Activated T-cell treated with anti-CD3 and anti-CD28 coated beads, Interleukin-2, amount 50 U/mL, for 24 hours (primary cell): Measurements from ENCODE around the gene RFX8.

Experiments
- DNase-seq: peaks from one replicate; pipeline ENCODE4 v3.0.0-alpha.2; 2020
- H3K27ac Mint-ChIP-seq: 2 replicates; pipeline ENCODE4 v1.8.0; 2020; ENCODE audit warnings: mild to moderate bottlenecking, mixed read lengths
- H3K27me3 Mint-ChIP-seq: 2 replicates; pipeline ENCODE4 v1.8.0; 2020; ENCODE audit warnings: mixed read lengths
- H3K36me3 Mint-ChIP-seq: 2 replicates; pipeline ENCODE4 v1.8.0; 2020; ENCODE audit warnings: low read depth, mixed read lengths
- H3K4me1 Mint-ChIP-seq: 2 replicates; pipeline ENCODE4 v1.8.0; 2020; ENCODE audit warnings: low read depth, mixed read lengths
- H3K4me3 Mint-ChIP-seq: 2 replicates; pipeline ENCODE4 v1.8.0; 2020; ENCODE audit warnings: mild to moderate bottlenecking, moderate library complexity, mixed read lengths
- H3K9me3 Mint-ChIP-seq: 2 replicates; pipeline ENCODE4 v1.8.0; 2020; ENCODE audit warnings: mixed read lengths

The RFX8 gene

DNA sequence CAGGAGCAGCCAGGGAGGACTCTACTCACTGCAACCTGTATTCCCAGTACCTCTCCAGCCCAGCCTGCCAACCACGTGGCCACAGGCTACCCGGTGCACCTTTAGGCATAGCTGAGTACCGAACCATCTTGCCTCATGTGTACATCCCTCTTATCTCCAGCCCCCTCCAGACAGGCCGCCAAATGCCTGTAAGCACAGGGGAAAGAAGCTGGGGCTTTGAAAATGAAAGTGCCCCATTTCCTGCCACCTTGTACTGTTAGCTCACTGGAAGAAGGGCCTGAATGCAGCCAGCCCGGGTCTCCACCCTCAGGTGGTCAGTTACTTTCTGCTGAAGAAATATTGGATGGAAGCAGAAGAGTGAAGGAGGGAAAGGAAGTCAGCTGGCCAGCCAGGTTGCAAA lies 27.2 kb upstream of the RFX8 start:
- H3K27ac Mint-ChIP-seq = no peak overlapping the region
- no peak overlapping the region for H3K4me3 Mint-ChIP-seq
- no peak for DNase-seq
- peaks cover 17% of the 10 kb centered on the region for H3K4me1 Mint-ChIP-seq
- H3K36me3 Mint-ChIP-seq = no peaks in the 10 kb centered on the region
- no peaks in the 10 kb centered on the region for H3K9me3 Mint-ChIP-seq
- no peaks in the 10 kb centered on the region for H3K27me3 Mint-ChIP-seq

DNA sequence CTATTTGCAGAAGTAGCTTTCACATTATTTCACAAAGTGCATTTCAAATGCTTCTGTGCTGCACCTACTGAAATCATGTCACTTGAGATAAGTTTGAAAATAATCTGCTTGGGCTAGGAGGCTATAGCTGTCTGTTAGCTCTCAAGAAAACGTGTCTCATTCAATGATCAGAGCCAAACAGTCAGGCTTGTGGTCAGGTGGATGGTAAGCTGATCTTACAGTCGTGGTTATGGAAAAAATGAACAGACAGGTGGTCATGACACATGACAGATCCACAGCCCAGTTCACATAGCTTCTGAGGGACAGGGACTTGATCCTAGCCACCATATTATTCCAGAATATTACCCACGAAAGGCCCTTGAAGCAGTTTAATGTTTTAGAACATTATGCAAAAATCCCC lies 26.5 kb upstream of the RFX8 start:
- H3K27ac Mint-ChIP-seq = peak overlapping the region; percentile 4
- no peaks in the 10 kb centered on the region for H3K27me3 Mint-ChIP-seq
- peaks cover 17% of the 10 kb centered on the region for H3K4me1 Mint-ChIP-seq
- H3K36me3 Mint-ChIP-seq = no peaks in the 10 kb centered on the region
- DNase-seq = no peak
- no peak overlapping the region for H3K4me3 Mint-ChIP-seq
- no peaks in the 10 kb centered on the region for H3K9me3 Mint-ChIP-seq

DNA sequence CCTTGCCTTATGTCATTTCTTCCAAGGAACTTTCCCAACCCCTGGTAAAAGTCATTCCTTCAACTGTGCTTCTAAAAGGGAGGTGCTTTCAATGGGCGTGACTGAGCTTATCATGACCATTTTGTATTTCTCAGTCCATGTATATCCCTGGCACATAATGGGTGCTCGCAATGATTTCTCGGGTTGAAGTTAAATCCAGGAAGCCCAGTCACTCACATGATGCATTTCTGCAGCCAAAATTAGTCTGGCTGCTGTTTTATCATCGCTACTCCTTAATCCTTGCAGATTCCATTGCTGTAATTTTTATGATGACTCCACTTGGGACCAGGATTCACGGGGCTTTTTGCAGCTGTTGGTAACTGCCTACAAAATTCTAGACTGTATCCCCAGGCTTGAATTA lies 25.9 kb upstream of the RFX8 start:
- peaks cover 17% of the 10 kb centered on the region for H3K4me1 Mint-ChIP-seq
- H3K27ac Mint-ChIP-seq = no peak overlapping the region
- no peaks in the 10 kb centered on the region for H3K36me3 Mint-ChIP-seq
- no peak for DNase-seq
- H3K4me3 Mint-ChIP-seq = no peak overlapping the region
- H3K27me3 Mint-ChIP-seq = no peaks in the 10 kb centered on the region
- no peaks in the 10 kb centered on the region for H3K9me3 Mint-ChIP-seq

DNA sequence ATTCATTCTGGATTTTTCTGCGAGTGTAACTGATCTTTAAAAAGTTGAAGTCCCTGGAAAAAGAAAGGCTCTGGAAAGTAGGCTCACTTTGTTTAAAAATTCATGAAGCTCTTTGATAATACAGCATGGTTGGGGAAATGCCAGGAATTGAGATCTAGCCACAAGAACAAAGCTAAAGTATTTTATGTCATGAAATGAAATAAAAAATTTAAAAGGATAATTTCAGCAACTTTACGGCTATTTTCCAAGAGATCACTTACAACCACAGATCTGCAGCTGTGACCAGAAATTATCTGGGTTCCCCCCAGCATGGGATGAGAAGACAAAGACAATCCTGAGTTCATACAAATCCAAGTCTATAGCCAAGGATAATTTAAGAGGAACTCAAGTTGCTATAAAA lies 25.3 kb upstream of the RFX8 start:
- no peaks in the 10 kb centered on the region for H3K36me3 Mint-ChIP-seq
- H3K4me1 Mint-ChIP-seq = peaks cover 17% of the 10 kb centered on the region
- no peak for DNase-seq
- H3K27ac Mint-ChIP-seq = no peak overlapping the region
- H3K4me3 Mint-ChIP-seq = no peak overlapping the region
- no peaks in the 10 kb centered on the region for H3K9me3 Mint-ChIP-seq
- H3K27me3 Mint-ChIP-seq = no peaks in the 10 kb centered on the region

DNA sequence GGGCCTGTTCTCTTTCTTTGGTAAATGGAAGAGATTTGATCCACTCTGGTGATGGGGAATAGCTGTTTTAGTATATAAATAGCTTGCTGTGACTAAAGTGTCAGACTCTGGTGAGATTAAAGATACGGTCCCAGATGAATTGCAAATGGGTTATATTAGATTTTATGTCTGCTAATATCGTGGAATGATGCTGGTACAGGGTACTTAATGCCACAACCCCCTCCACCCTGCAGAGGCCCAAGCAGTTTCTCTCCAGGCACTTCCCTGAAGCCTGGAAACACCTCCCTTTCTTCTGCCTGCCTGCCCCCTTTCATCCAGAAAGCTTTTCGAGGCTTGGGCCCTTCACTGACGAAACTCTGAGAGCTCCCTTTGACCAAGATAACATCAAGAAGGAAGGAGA lies 21.4 kb upstream of the RFX8 start:
- no peak overlapping the region for H3K4me3 Mint-ChIP-seq
- no peak overlapping the region for H3K27ac Mint-ChIP-seq
- H3K9me3 Mint-ChIP-seq = no peaks in the 10 kb centered on the region
- H3K27me3 Mint-ChIP-seq = no peaks in the 10 kb centered on the region
- H3K4me1 Mint-ChIP-seq = peaks cover 4% of the 10 kb centered on the region
- no peaks in the 10 kb centered on the region for H3K36me3 Mint-ChIP-seq
- DNase-seq = no peak

DNA sequence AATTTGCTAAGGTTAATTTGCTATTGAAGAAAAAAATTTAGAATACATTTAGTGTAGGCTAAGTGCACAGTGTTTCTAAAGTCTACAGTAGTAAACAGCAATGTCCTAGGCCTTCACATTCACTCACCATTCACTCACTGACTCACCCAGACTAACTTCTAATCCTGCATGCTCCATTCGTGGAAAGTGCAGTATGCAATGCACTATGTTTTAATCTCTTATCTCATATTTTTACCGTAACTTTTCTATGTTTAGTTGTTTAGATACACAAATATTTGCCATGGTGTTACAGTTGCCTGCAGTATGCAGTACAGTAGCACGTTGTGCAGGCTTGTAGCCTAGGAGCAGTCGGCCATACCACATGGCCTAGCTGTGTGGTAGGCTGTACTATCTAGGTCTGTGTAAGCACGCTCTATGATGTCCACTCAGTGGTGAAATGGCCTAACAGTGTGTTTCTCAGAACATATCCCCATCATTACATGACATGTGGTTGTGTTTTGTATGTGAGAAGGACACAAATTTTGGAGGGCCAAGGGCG lies 18.1 kb upstream of the RFX8 start:
- Mint-ChIP-seq H3K4me1 (no peaks in the 10 kb centered on the region), H3K27ac (no peak overlapping the region), H3K27me3 (no peaks in the 10 kb centered on the region), H3K4me3 (no peak overlapping the region), H3K36me3 (no peaks in the 10 kb centered on the region), H3K9me3 (no peaks in the 10 kb centered on the region)
- no peak for DNase-seq

DNA sequence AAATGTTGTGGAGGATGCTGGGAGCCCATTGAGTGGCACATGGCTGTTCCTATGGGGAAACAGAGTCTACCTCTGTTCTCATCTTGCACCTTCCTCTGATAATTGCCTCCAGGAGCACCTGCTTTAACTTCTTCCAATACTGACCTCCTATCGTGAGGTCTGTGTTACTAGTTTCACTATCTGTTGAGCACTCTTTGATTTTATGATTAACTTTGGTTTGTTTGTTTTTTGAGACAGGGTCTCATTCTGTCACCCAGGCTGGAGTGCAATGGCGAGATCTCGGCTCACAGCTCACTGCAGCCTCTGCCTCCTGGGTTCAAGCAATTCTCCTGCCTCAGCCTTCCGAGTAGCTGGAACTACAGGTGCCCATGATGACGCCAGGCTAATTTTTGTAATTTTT lies 12.1 kb upstream of the RFX8 start:
- no peaks in the 10 kb centered on the region for H3K36me3 Mint-ChIP-seq
- no peak overlapping the region for H3K4me3 Mint-ChIP-seq
- peak overlapping the region; percentile 5 for H3K27ac Mint-ChIP-seq

DNA sequence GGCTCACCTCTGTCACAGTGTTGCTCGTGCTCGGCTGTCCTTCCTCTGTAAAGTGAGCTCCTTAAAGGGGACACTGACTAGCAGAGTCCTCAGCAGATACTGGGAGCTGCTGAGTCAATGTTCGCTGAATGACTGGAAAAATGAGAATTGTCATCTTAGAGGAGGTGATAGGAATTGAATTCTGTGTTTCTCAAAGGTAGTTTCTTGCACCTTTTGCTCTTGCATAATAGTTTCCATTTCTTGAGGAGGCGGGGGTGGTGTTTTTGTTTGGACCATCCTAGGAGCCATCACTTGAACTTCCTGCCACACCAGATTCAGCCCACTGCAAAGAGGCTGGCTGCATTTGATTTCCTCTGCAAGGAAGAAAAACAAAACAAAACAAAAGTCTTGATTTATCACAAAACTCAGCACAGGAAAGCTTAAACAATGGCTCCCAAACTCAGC lies 11.4 kb upstream of the RFX8 start:
- H3K4me1 Mint-ChIP-seq = peaks cover 16% of the 10 kb centered on the region
- no peak for DNase-seq
- peak overlapping the region; percentile 42 for H3K27ac Mint-ChIP-seq
- H3K36me3 Mint-ChIP-seq = no peaks in the 10 kb centered on the region
- H3K27me3 Mint-ChIP-seq = no peaks in the 10 kb centered on the region
- H3K4me3 Mint-ChIP-seq = no peak overlapping the region
- H3K9me3 Mint-ChIP-seq = no peaks in the 10 kb centered on the region

More for the DNA sequence above, 12.1 kb upstream of the RFX8 start:
- Mint-ChIP-seq H3K27me3 (no peaks in the 10 kb centered on the region), H3K9me3 (no peaks in the 10 kb centered on the region), H3K4me1 (peaks cover 16% of the 10 kb centered on the region)
- DNase-seq = no peak

DNA sequence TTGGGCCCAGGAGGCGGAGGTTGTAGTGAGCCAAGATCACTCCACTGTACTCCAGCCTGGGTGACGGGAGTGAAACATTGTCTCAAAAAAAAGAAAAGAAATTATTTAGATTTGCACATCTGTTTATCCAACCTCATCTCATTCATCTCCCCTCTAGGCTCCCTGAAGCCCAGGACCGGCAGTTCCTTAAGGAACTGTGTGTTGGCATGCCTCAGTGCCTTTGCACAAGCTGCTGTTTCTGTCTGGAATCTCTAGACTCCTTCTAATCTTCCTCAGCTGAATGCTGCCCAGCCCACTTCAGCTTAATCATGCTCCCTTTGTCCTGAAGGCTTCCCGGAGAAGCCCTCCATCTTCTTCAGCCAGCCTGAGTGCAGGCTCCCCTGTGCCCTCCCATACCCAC lies 10.9 kb upstream of the RFX8 start:
- Mint-ChIP-seq H3K9me3 (no peaks in the 10 kb centered on the region), H3K27me3 (no peaks in the 10 kb centered on the region), H3K4me3 (no peak overlapping the region), H3K36me3 (no peaks in the 10 kb centered on the region), H3K4me1 (peaks cover 16% of the 10 kb centered on the region), H3K27ac (peak overlapping the region; percentile 42)
- DNase-seq = no peak

DNA sequence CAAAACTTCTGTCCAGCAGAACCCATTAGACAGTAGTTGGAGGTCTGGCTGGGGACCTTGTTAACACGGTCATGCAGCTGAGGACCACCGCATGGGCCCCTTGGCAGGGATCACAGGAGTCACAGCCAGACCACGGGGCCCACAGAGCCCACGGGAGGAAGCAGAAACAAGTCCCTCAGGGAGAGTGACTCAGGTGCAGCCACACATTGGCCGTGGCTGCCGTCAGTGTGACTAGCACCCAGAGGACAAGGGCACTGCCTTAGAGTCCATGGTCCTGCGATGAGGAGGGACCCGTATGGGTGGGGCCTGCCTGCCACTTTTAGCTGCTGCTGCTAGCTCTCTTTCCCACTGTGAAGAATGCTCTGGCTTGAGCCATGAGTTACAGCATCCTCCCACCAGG lies 5.9 kb upstream of the RFX8 start:
- Mint-ChIP-seq H3K4me1 (peaks cover 6% of the 10 kb centered on the region), H3K27me3 (no peaks in the 10 kb centered on the region), H3K36me3 (no peaks in the 10 kb centered on the region), H3K9me3 (no peaks in the 10 kb centered on the region), H3K4me3 (no peak overlapping the region), H3K27ac (no peak overlapping the region)
- DNase-seq = no peak

DNA sequence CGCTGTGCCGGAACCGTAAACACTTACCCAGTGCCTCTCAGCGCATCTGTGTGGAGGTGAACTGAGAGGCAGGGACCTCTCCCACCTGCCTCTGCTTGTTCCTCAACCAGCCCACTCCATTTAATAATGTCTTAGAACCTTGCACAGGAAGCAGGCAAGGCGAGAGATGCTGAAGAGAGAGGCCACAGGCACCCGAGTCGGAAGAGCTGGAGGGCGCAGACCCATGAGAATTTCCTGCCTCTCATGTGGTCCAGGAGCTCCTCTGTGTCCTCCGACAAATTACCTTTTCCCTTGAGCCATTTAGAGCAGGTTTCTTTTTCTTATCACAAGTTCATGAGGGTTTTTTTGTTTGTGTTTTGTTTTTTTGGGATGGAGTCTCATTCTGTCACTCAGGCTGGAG lies 4.9 kb upstream of the RFX8 start:
- H3K4me1 Mint-ChIP-seq = peaks cover 12% of the 10 kb centered on the region
- H3K27me3 Mint-ChIP-seq = peaks cover 3% of the 10 kb centered on the region
- H3K9me3 Mint-ChIP-seq = no peaks in the 10 kb centered on the region
- H3K36me3 Mint-ChIP-seq = no peaks in the 10 kb centered on the region
- no peak overlapping the region for H3K27ac Mint-ChIP-seq
- H3K4me3 Mint-ChIP-seq = no peak overlapping the region
- DNase-seq = no peak

DNA sequence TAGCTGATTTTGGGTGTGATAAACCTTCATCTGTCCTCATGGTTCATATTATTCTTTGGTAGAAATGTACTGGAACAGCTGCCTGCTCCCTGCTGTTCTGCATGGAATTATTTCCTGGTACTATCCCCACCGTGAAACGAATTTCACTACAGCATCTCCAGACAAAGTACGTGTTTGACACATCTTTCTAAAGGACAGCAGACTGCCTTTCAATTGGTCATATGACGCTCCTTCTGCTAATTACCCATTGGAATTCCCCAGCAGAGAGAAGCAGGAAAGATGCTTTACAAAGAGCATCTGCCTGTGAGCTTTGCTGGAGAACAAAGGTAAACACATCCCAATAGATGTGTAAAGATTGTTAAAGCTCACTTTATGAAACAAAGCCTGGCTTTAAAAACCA lies 4.4 kb upstream of the RFX8 start:
- Mint-ChIP-seq H3K4me1 (peaks cover 14% of the 10 kb centered on the region), H3K27ac (no peak overlapping the region), H3K9me3 (no peaks in the 10 kb centered on the region), H3K4me3 (no peak overlapping the region), H3K36me3 (no peaks in the 10 kb centered on the region), H3K27me3 (peaks cover 3% of the 10 kb centered on the region)
- DNase-seq = no peak

DNA sequence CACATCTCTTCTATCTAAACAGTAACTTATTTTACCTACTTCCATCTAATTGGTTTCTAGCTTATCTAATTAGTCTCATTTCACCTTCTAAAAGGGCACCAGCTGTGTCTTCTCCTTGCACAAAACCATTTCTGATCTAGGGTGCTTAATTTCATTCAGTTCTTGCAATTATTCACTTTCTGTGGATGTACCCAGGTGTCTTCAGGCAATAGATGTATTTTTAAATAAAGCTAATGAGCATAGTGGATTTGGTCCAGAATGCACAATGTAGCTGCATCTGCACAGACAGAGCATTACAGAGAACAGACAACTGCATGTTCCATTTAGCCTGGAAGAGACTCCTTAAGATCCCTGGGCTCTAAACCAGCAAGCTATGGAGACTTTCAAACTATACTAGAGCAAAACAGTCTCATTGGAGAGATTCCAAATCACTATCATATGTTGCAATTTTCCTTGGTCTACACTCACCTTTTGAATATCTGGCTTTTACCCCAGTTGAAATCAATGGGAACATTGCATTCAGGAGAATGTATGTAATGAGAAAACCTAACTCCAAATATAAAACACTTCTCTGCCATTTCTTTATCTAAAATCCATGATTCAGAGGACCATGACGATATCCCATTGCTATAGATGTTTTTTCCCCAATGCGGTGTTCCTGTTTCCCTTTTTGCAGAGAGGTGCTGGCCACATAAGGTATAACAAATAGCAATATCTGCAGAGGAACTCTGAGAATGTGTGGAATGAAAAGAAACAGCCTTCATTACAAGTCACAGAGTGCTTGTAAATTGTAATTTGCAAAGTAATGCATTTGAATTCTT lies 3.5 kb upstream of the RFX8 start:
- H3K27me3 Mint-ChIP-seq = peaks cover 7% of the 10 kb centered on the region
- DNase-seq = no peak
- H3K36me3 Mint-ChIP-seq = no peaks in the 10 kb centered on the region
- no peaks in the 10 kb centered on the region for H3K9me3 Mint-ChIP-seq
- H3K27ac Mint-ChIP-seq = no peak overlapping the region
- H3K4me1 Mint-ChIP-seq = peaks cover 19% of the 10 kb centered on the region
- no peak overlapping the region for H3K4me3 Mint-ChIP-seq

DNA sequence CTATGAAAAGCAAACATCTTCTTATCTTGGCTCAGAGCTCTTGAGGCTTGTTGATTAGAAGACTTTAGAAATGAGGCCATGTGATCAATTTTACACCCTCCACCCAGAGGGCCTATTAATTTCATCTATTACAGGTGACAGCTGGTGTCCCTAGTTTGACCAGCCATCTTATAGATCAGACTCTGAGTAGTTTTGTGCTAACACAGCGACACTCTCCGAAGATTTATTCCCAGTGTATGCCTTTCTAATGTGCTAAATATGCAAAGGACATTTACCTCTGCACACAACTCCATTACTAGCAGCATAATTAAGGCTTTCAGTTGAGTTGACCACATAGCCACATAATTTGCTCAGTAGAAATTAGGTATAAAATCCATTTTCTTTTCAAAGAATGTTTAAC lies 2.6 kb upstream of the RFX8 start:
- Mint-ChIP-seq H3K36me3 (no peaks in the 10 kb centered on the region), H3K9me3 (no peaks in the 10 kb centered on the region), H3K27ac (no peak overlapping the region), H3K27me3 (peaks cover 12% of the 10 kb centered on the region), H3K4me1 (peaks cover 19% of the 10 kb centered on the region), H3K4me3 (no peak overlapping the region)
- no peak for DNase-seq

DNA sequence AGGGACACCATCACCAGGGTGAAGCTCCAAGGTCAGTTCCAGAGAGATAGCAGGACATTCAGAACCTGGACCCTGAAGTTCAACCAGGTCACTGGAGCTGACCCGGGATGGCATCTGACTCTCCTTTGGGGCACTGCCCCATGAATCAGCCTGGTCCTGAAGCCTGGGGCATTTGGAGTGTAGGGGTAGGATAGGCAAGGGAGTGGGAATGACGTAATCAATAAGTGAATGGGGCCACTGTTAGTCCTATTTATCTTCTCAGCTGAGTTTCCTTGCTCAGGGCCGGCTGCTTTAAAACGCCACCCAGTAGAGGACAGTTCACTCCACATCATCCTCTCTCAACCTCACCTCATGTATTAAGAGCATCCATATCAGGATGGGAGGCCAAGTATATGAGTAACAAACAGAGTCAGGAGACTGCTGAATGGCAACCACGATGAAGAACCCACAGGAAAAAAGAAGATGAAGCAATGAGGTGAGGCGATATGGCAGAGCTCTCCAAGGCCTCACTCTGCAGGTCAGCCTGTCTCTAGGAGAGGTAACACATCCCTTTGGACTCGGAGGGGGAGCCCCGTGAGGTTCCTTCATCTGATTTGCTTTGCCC lies 1.8 kb upstream of the RFX8 start:
- H3K36me3 Mint-ChIP-seq = no peaks in the 10 kb centered on the region
- no peak for DNase-seq
- no peak overlapping the region for H3K27ac Mint-ChIP-seq
- no peaks in the 10 kb centered on the region for H3K9me3 Mint-ChIP-seq
- H3K4me3 Mint-ChIP-seq = no peak overlapping the region
- peaks cover 19% of the 10 kb centered on the region for H3K4me1 Mint-ChIP-seq
- H3K27me3 Mint-ChIP-seq = peaks cover 14% of the 10 kb centered on the region
